WI38 (cell line): ENCODE measurements around the gene TRIM17.

Experiments
- H3K4me3 ChIP-seq: 2 replicates; pipeline ENCODE4 v1.5.1; 2011; ENCODE audit warnings: low read depth, mild to moderate bottlenecking, control low read depth, low read length
- CTCF ChIP-seq: IDR thresholded peaks from 2 replicates; pipeline ENCODE4 v1.5.1; 2012; ENCODE audit warnings: low read depth, mild to moderate bottlenecking, control low read depth, low read length

Gene TRIM17

GRCh38 chr1:228416217-228416933, at the start of gene TRIM17:
TRIM17 (minus strand) TSS chr1:228416861; CDS start chr1:228415072, 1,789 bp downstream.
- H3K4me3 ChIP-seq = peak within 1 kb of the TSS; percentile 22; the same call in 1 of the 2 replicates
- 0 out of 2 replicates have a peak, but pooled peaks have one; percentile 10 for TF ChIP-seq CTCF

- no peak overlapping the region for H3K4me3 ChIP-seq
- TF ChIP-seq CTCF = no peak
Observed at GRCh38 chr1:228465571-228466146, 49.0 kb upstream of the TRIM17 start.

- peak overlapping the region; percentile 25 for H3K4me3 ChIP-seq
- no peak for TF ChIP-seq CTCF
Observed at GRCh38 chr1:228465141-228465540, 48.5 kb upstream of the TRIM17 start.

- TF ChIP-seq CTCF = no peak
- H3K4me3 ChIP-seq = peak overlapping the region; percentile 25
Observed at GRCh38 chr1:228464487-228464983, 47.9 kb upstream of the TRIM17 start.

GRCh38 chr1:228463559-228464455, 47.1 kb upstream of the TRIM17 start:
- H3K4me3 ChIP-seq = peak overlapping the region; percentile 25; the same call in 1 of the 2 replicates
- no peak for TF ChIP-seq CTCF

GRCh38 chr1:228463009-228463558, 46.4 kb upstream of the TRIM17 start:
- no peak for TF ChIP-seq CTCF
- H3K4me3 ChIP-seq = no peak overlapping the region
